ENCODE results near the gene DDX42.

Gene DDX42, protein sequence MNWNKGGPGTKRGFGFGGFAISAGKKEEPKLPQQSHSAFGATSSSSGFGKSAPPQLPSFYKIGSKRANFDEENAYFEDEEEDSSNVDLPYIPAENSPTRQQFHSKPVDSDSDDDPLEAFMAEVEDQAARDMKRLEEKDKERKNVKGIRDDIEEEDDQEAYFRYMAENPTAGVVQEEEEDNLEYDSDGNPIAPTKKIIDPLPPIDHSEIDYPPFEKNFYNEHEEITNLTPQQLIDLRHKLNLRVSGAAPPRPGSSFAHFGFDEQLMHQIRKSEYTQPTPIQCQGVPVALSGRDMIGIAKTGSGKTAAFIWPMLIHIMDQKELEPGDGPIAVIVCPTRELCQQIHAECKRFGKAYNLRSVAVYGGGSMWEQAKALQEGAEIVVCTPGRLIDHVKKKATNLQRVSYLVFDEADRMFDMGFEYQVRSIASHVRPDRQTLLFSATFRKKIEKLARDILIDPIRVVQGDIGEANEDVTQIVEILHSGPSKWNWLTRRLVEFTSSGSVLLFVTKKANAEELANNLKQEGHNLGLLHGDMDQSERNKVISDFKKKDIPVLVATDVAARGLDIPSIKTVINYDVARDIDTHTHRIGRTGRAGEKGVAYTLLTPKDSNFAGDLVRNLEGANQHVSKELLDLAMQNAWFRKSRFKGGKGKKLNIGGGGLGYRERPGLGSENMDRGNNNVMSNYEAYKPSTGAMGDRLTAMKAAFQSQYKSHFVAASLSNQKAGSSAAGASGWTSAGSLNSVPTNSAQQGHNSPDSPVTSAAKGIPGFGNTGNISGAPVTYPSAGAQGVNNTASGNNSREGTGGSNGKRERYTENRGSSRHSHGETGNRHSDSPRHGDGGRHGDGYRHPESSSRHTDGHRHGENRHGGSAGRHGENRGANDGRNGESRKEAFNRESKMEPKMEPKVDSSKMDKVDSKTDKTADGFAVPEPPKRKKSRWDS

DNA sequence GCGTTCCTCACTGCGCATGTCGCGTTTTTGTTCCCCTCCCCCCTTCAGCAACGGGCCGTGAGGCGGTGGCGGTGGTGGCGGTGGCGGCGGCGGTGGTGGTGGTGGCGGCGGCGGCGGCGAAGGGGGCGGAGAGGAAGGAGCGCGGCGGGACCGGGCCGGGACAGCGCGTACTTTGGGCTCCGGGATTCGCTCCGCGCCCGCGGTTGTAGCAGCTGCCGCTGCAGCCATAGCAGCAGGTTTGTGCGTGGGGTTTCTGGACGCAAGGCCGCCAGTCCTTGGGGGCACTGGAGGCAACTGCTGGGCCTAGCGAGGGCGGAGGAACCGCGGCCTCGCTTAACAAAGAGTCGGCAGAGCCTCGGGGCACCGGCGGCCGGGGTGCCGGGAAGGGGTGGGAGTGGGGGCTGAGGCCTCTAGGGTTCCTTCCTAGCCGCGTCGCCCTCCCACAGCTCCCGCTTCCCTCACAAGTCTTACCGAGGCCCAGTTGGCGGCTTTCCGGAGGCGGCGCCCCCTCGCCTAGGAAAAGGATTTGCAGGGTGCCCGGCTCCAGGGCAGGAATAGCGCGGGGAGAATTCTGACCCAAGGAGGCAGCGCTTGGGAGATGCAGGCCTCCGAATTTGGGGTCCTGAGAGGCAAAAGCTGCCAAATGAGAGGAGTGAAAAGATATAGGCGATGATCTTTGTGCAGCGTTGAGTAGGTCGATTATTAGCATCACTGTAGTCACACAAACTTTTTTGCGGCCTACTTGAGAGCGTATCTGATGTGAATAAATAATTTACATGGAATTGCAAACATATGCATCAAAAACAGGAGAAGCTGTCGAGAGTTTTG lies at the start of gene DDX42:
Gene DDX42, plus strand, starts transcription at position 30 of the 828 bp plus-strand sequence. CDS start 12,880 bp downstream, outside the sequence.
- no peak for DNase-seq

DNA sequence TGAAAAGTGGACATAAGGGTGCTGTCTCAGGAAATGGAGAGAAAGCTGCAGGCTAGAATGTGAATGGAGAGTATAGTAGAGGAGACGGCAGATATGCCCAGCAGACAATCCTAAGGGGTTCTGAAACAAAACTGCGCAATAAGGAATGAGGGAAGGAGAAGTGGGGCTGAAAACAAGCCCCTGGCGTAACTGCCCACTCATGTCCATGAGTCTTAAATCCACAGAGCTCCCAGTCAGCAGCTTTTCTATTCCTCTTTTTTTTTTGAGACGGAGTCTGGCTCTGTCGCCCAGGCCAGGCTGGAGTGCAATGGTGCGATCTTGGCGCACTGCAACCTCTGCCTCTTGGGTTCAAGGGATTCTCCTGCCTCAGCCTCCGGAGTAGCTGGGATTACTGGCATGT lies 38.3 kb upstream of the DDX42 start:
- DNase-seq: no peak

DNA sequence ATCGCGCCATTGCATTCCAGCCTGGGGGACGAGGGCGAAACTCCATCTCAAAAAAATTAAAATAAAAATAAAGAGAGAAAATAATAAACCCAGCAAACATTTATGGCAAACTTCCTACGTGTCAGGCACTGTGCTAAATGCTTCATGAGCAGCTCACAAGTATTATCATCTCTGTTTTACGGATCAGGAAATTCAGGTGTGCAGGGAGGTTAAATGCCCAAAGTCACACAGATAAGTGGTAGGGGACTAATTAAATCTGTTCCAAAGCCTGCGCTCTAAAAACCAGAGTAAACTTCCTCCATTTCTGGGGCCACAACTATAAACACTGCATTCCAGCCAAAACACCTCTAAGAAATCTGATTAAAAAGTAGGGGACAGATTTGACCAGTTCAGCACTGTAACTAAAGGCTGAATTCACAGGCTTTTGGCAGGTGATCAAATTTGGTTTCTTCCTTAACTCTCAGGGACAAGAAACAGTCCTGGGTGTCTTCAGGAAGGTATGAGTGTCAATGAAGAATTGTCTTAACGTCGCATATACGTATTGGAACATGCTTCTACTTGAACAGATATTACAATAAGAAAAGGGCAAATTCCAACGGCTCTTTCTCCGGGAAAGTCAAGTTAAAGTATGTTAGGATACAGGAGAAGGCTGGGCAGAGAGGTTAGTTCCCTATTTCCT lies 33.4 kb upstream of the DDX42 start:
- DNase-seq: no peak

DNA sequence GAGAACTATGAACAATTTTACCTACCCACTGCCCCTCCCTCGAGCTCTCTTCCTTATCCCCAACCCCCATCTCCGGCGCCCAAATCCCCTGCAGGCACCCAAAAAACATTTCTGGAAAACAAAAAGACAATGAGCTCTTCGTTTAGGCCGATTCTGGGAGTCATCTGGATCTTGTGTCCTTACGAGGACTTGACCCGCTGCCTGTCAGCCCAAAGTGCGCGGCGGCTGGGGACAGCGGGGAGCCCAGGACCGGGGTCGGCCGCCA lies 32.9 kb upstream of the DDX42 start:
- DNase-seq: no peak

DNA sequence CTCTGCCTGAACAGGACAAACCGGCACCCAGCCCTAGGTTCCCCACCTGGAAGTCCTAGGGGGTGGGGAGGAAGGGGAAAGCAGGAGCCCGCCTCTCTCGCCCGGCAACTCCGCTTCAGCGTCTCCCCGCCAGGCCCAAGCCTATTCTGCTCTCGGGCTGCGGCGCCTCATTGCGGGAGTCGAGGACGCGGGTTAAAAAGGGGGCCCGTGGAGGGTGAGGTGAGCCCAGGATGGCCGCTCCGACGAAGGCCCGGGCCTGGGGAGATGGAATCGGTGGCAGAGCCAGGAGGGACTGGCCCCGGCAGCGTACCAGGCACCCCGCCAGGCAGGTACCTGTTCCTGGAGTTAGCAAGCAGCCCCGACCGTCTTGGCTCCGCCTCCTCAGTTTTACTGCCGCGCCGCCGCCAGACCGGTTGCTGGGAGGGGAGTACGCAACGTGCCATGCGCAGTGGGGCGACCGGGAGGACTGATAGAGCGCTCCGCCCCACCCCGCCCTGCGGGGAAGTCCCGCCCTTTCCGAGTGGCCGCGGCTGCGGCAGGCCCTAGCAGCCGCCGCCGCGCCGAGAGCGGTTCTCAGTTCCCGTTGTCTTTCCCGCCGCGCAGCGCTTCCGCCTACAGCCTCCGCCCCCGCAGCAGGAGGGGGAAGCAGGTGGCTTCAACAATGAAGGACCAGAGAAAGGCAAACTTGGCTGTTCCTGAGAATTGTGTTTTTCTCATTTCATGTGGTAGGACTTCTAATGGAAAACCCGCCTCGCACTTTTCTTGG lies 32.4 kb upstream of the DDX42 start, which contains the start of gene STRADA:
Gene STRADA, minus strand, starts transcription at position 392 of the 766 bp plus-strand sequence. CDS start 13,430 bp downstream, outside the sequence.
- peak; percentile 94 for DNase-seq

DNA sequence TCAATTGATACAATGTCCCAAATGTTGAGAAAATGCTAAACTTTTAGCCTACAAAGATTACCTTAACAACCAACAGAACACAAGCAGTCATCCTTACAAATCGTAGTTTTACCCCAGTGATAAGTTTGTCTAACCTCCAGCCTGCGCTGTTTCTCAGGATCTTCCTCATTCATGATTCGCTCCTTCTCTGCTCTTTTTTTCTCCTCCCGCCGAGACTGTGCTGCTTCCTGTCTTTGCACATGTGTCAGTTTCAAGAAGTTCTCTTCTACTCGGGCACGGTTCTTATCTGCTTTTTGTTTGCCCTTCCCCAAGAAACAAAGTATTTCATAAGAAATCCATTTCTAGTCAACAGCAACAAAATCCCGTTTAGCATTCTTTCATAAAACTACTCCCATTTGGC lies 22.2 kb upstream of the DDX42 start:
- no peak for DNase-seq

DNA sequence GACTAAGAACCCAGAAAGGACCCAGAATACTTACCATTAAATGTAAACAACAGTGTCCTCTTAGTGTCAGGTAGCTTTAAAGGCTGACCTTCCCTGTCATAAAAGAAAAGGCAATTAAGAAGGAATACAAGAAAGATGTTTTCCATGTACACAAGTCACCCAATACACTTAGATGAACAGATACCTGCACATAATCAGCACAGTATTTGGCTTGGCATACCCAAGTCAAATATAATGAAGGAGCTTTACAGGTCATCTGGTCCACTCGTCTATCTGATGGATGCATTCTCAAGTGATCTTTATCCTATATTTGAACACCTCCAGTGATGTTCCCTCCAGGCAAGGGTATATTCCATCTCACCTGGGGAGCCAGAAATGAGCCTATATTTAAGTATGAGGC lies 21.3 kb upstream of the DDX42 start:
- DNase-seq: no peak

DNA sequence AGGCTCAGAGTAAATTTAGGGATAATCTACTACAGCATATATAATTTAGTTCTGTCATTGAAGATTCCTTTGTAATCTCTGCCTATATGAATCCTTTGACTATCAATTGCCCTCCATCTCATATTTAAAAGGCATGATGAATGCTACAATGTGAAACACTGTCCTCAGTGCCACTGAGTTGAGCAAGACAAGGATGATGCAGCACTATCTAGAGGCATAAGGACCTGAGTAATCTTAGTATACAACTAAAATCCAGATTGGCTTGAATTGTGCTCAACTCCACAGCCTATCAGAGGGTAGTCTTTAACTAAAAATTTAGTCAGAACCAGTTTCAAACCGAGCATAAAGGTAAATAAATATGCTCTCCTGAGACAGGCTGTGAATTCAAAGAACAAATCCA lies 20.8 kb upstream of the DDX42 start:
- no peak for DNase-seq

DNA sequence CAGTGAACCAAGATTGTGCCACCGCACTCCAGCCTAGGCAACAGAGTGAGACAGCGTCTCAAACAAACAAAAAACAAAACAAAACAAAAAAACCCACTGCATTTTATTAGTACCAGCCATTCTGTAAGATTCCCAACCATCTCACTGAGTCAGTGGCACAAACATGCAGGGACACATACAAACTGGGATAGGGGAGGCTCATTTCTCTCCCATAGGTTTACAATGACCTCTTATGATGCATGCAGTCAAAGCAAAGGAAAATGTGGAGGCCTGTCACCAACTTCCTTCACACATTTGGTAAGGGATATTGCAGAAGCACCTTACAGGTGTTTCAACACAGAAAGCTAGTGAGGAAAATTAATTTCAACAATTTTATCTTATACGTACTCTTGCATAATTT lies 19.9 kb upstream of the DDX42 start:
- no peak for DNase-seq

DNA sequence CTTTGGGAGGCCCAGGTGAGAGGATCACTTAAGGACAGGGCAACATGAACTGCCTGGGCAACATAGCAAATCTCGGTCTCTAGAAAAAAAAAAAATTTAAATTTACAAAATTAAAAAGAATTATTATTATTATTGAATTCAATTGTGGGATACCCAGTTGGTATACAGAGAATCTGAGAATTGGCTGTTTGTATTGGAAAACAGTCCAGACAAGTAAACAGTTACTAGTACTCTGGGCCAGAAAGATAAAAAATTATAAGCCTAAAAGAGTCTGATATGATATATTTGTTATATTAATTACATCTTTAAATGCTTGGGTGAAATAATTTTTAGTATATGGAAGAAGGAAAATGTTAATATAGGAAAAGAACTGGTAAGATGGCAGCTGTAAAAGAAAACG lies 15.5 kb upstream of the DDX42 start:
- no peak for DNase-seq

DNA sequence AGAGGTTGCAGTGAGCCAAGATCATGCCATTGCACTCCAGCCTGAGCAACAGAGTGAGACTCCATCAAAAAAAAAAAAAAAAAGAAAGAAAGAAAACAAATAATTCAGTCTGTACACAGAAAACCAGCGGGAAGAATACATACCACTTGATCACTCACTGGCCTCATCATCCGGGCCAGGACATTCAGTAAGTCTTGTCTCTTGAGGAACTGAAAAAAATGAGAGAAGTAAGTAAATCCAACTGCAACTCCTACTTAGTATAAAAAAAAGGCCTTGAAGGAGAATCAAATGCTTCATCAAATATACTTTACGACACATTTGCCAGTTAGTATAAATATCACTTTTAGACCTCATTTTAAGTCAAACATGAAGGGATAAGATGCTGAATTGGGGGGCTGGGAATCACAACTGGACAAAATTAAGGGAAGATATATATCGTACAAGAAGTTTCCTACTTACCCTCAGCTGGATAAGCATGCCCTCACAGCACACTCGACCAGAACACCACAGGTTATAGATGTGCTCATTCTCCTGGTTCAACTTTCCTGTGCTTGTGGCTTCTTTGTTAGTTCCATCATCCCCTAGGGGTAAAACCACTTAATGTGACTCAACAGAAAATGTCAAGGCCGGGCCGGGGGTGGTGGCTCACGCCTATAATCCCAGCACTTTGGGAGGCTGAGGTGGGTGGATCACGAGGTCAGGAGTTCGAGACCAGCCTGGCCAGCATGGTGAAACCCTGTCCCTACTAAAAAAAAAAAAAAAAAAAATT lies 13.0 kb upstream of the DDX42 start:
- no peak for DNase-seq

DNA sequence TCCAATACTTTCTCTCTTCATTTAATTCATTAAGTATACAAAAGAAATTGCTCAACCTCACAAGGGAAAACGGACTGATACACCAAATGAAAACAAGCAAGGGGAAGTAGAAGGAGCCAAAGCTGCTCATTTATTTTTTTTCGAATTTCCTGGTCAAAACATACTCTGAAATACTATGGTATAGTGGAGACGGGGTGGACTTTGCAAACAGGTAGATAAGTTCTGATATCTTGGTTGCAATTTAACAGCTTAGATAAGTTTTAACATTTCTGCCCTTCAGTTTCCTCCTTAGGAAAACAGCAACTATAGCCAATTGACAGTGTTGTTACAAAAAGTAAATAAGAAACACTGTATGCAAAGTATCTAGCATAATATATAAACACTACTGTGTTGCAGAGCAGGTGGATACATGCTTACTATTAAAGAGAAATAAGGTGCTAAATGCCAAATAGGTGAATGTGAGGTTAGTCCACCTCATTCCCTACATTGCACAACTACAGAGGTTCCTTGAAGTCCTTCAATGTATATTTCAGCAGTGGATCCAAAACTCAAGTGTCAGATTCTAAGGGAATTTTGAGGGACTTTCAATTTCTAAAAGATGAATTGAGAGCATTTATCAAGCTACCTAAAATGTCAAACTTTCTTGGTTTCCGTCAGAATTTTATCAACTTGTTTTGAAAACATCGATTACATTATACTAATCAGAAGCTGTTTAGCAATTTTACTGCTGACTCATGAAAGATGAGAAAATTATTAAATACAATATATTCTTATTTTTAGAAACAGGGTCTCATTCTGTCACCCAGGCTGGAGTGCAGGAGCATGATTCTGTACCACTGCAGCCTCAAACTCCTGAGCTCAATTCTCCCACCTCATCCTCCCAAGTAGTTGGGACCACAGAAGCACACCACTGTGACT lies 11.6 kb upstream of the DDX42 start:
- no peak for DNase-seq

DNA sequence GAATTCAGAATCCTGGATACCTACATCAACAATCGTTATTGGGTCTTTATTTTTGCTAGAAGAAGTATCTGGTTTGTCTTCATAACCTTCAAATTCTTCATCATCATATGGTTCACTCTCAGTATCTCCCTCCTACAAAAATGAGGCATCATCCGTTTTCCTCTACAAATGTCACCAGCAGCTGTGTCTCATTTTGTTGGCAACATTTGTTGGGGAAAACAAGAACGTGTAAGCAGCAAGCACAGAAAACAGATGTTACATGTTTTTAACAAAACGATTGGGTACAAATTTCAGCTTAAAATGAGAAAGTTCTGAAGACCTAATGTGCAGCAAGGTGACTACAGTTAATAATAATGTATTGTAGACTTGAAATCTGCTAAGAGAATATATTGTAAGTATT lies 9.3 kb upstream of the DDX42 start:
- DNase-seq: no peak

DNA sequence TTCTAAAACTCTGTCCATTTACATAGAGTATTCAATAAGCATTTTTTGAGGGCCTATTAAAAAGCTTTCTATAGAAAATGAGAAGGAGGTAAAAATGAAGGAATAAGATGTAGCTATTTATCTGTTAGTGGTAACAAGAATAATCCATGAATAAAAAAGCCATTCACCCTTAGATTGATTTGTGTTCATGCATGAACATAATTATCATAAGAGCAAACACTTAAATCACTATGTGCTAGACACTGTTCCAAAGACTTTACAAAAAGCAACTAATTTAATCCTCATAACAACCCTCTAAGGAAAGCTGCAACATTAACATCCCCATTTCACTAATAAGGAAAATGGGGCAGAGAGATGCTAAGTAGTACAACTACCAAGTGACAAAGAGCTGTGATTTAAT lies 7.2 kb upstream of the DDX42 start:
- DNase-seq: no peak

DNA sequence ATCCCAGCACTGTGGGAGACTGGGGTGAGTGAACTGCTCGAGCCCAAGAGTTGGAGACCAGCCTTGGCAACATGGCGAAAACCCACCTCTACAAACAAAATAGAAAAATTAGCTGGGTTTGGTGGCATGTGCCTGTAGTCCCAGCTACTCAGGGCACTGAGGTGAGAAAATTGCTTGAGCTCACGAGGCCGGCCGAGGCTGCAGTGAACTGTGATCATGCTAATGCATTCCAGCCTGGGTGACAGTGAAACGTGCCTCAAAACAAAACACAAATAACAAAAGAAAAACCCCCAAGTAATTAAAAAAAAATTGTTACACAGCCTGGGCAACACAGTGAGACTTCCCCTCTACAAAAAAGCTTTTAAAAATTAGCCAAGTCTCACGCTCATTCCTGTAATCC lies 5.5 kb upstream of the DDX42 start:
- DNase-seq: no peak

DNA sequence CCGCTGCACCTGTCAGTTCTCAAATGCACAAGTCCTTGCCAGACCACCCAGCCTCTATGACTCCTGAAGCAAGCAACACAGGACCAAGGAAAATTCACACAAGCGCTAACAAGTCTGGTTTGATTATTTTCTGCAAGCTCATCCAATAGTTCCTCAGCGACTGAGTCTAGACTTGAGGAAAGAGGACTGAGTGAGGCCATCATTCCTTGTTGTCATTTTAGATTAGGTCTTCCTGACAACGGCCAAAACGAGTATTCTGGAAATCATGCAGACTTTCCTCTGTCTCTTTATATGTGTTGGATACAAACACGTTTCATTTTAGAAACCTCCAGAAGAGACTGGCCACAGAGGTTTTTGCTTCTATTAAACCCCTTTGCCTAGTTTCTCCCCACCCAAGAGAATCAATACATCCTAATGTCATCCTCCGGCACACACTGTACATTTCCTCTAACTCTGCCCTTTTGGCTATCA lies 1.1 kb upstream of the DDX42 start:
- no peak for DNase-seq

DNA sequence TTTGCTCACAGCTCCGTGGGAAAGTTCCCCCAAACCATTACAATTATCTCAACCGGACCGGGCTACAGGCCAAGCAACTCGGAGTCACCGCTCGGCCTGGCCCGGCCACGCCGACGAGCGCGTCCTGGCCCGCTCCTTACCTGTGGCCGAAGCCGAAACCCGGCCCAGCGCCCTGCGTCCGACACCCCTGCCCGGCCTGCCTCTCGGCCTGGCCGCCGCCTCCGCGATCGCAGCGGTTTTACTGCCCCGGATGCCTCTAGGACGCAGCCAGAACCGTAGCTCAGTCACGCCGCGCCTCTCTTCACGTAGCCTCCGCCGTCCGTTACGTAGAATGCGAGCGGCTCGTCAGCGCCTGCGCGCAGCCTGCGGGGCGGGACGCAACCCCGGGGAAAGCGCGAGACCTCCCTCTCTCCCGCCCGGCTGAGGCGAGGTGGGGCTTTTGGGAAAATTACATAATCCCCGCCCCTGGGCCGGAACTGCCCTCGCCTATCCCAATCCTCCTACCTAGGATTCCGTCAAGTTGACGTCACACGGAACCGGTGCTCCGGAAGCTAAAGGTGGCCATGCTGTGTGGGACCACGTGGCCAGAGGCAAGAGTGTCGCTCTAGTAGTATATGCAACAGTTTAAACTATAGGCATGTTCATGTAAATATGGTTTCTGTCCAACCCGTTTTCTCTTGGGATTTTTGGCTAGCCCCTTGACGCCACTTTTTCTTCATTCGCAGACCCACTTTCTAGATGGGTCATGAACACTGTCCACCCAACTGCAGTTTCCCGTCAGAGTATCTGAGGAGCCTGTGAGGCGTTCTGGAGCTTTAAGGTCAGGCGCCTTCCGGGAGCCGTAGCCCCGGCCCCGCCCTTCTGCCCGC lies 464 bp upstream of the DDX42 start, which contains the start of gene CCDC47:
Gene CCDC47, minus strand, starts transcription at position 326 of the 869 bp plus-strand sequence. CDS start 7,422 bp downstream, outside the sequence.
- peak; percentile 98 for DNase-seq

DNA sequence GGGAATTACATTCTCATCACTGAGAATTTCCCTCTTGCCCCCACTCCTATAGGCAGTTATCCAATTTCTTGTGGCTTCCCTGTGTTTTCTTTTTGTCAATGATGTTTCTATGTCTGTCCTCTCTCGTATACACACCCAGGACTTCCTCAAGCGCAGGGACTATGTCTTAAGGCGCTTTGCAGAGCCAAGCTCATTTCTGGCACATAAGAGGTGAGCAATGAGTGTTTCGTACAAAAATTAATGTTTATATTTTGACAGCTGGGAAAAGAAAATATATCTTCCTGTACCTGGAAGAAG lies 947 bp downstream of the DDX42 start:
- DNase-seq: no peak

DNA sequence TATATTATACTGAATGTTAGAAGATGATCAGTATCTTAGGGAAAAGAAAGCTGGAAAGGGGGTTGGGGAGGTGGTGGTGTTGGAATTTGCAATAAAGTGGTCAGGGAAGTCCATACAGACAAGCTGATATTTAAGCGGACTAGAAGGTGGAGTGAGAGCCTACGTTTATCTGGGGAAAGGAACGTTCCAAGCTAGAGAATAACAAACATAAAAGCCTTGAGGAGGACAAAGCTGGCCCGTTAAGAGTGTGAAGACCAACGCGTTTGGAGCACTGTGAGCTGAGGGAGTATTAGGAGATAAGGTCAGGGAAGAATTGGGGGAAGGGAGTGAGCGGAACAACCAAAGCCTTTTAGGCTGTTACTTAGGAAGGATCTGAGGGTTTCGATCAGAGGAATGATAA lies 1.4 kb downstream of the DDX42 start:
- no peak for DNase-seq

All from NCI-H1048 (cell line).